Activated naive CD4-positive, alpha-beta T cell (primary cell): Measurements from ENCODE around the gene BLOC1S3.

Source experiments
- DNase-seq, 4 experiments: peaks; one replicate each; lab custom pipeline; 2025; lab: John Stamatoyannopoulos, UW

The BLOC1S3 gene, protein sequence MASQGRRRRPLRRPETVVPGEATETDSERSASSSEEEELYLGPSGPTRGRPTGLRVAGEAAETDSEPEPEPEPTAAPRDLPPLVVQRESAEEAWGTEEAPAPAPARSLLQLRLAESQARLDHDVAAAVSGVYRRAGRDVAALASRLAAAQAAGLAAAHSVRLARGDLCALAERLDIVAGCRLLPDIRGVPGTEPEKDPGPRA

DNA sequence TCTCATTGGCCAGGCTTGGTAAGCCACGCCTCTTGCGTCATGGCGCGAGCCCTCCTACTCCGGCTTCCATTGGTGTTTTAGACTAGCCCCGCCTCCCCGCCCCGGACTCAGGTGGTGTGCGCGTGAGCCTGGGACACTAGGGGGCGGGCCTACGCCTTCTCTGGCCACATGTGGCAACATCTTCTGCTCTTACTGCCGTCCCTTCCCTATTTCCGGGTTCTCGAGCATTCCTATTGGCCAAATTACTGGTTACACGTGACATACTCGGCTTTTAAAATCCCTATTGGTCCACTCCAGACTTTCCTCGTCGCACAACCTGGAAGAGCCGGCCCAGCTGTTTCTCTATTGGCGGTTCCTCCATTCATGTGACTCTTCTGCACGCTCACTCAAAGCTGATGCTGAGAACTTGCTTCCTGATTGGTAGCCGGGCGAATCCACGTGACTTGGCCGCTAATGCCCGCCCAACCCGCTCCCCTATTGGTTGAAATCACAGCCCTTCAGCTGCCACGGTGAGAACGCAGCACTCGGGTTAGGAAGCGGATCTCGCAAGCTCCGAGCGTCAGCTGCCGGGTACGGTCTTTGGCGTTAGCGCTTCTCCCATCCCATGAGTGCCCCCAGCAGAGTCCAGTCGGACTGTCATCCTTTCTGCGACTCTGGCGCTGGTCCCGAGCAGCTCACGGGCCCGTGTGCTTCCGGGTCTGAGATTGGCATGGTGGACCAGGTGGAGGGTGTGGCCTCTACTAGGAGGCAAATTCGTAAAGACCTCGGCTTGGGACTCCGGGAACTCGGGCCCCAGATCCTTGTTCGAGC is at the start of gene BLOC1S3:
BLOC1S3 (plus strand) TSS at position 523 of the 810 bp plus-strand sequence. CDS start 513 bp downstream, outside the sequence.
- DNase-seq, result peak; percentile 96 to 99 (median 97)

DNA sequence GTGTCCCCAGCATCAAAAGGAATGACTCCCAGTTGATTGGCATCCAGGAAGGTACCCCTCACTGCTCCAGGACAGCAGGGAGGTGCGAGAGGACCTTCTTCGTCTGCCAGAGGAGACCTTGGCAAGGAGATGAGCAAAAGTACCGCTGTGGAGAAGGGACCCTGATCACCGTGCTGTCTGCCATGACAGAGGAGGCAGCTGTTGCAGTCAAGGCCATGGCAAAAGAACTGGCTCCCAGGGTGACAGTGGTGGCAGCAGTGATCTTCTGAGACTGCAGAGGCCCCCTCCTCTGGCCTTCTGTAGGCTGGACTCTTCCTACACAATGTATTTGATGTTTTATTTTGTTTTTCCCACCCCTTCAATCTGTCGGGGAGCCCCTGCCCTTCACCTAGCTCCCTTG is 49.8 kb upstream of the BLOC1S3 start:
- no peak for DNase-seq

DNA sequence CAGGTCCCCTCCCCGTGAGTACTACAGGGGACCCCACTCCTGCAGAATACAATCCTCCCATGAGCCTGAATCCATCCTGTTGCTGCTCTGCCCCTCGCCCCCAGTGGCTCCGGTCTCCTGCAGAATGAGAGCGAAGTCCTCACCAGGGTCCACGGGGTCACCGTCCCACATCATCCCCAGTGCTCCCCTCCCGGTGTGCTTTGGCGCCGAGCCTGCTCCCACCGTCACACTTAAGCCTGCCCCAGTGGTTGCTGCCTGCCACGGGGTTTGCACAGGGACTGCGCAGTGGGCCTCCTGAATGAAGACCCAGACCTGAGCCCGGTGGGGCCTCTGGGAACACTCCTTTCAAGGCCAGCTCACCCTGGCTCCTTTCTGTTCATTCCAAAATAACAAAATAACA is 48.3 kb upstream of the BLOC1S3 start:
- no peak for DNase-seq

DNA sequence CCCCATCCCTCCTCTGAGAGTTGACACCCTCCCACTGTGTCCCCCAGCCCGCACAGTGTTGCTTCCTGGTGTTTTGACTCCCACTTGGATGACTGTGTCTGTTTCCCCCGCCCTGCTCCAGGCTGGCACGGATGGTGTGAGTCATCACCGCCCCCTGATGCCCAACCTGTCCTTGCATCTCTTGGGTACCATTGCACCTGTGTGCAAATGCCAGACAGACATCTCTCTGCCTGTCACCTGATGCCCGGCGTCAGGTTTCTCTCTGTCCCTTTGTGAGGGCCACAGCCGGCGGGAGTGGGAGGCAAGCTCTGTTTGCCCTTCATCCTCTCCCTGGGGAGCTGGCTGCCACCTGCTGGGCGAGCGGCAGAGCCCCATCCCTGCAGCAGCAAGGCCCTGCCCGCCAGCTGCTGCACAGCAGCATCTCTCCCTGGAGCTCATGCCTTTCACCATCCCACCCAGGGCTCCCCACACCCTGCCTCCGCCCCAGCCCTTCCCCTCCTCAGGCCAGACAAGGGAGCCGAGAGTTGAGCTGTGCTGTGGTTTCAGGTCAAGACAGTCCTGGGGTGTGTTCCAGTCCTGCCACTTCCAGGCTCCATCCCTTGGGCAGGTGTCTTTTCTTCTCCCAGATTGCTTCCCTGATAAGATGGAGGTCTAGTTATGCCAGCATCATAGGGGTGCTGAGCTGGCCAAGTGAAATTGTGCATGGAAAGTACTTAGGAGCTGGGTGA is 47.5 kb upstream of the BLOC1S3 start:
- no peak for DNase-seq

DNA sequence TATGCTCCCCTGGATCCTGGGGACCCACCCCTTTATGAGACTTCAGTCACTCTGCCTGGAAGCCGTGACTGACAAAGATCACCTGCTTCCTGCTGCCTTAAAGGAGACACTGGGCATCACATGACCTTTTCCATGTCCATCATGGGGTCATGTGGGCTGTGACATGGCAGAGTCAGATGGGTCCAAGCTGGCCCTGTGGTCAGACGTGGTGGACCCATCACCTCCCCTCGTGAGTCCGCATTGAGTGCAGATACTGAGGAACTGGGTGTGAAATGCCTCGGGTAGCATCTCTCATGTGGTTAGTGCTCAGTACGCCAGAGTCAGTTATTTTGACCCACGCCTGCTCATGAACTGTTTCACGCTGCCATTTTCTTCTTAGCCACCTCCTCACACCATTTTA is 44.9 kb upstream of the BLOC1S3 start:
- DNase-seq, result no peak

DNA sequence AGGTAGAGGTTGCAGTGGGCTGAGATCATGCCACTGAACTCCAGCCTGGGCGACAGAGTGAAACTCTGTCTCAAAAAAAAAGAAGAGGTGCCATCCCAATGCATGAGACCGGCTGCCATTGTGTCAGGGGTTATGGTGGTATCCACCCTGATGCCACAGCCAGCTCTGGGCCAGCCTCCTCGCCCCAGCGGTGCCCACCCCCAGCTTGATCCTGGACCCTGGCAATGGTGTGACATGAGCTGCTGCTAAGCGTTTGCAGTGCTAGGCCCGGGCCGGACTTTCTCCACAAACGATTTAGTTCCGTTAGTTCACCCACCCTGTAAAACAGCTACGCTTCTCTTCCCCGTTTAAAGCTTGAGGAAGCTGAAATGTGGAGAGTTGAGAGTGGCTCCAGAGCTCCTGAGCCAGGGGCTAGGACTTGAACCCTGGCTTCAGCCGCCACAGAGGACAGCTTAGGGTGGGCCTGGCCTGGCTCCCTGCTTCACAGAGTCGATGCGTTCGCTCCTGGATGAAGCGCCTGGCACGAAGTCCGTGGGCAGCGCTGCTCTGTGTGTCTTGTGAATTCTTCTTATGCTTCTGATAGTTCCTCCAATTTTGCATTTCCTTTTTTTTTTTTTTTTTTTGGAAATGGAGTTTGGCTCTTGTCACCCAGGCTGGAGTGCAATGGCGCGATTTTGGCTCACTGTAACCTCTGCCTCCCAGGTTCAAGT is 43.3 kb upstream of the BLOC1S3 start:
- DNase-seq, result no peak

DNA sequence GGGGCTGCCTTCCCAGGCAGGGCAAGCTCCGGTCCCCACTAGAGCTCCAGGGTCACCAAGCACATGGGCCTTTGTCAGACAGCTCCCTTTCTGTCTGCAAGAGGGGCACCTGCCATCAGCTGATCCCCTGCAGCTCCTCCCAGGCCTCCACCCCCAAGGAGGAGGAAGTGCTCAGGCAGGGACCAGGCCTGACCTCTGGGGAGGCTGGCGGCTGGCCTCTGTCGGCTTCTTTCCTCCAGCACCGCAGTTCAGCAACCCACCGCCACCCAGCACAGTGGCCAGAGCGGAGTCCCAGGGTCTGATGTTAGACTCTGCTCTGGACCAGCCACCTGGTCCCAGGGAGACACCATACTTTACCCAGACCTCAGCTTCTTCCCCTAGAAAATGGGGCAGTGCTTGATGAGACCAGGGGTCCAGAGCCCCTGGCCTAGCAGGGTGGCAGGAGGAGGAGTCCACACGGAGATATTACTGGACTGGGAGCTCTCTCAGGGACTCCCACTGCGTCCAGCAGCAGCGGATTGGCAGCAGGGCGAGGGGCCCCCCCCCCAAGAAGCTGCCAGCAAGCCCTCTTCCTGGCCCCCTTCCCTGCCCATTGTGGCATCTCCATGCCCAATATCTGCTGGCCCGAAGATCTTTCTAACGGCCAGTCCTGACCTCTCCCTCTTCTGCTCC is 41.9 kb upstream of the BLOC1S3 start:
- DNase-seq, result no peak

DNA sequence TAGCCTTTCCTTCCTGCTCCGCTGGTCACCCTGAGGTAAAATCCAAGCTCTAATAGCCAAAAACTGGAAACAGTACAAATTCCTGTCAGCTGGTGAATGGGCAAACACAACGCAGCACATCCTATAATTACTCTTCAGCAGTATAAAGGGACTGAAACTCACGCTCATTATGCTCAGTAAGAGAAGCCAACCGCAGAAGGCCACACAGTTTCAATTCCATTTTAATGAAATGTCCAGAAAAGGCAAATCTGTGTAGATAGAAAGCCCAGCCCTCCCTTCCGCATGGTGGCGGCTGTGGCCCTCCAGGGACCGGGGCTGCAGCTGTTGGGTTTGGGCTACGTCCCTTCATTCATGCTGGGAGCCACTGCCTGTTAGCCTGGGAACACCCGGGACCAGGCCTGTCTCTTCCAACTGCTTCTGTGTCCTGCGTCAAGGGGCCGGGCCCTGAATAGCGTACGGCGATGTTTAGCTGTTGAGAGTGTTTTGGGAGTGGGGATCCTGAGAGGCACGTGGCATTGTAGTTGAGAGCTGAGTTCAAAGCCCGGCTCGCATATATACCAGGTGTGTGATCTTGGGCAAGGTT is 41.3 kb upstream of the BLOC1S3 start:
- DNase-seq, result no peak

DNA sequence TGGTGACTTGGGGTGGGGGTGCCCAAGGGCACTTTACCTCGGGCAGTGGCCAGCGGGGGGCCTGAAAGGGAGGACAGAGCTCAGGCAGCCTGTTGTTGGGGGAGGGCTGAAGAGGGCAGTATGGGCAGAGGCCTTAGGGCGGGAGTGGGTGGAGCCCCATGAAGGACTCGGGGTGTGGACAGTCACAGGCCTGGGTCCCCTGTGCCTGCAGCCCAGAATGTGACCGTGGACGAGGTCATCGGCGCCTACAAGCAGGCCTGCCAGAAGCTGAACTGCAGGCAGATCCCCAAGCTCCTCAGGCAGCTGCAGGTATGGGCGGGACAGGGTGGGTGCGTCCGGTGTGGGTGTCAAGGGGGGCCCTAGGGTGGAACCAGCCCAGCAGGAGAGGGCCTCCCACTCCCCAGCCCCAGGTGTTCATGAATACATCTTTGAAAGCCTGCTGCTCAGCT is 40.3 kb upstream of the BLOC1S3 start:
- DNase-seq, result no peak

DNA sequence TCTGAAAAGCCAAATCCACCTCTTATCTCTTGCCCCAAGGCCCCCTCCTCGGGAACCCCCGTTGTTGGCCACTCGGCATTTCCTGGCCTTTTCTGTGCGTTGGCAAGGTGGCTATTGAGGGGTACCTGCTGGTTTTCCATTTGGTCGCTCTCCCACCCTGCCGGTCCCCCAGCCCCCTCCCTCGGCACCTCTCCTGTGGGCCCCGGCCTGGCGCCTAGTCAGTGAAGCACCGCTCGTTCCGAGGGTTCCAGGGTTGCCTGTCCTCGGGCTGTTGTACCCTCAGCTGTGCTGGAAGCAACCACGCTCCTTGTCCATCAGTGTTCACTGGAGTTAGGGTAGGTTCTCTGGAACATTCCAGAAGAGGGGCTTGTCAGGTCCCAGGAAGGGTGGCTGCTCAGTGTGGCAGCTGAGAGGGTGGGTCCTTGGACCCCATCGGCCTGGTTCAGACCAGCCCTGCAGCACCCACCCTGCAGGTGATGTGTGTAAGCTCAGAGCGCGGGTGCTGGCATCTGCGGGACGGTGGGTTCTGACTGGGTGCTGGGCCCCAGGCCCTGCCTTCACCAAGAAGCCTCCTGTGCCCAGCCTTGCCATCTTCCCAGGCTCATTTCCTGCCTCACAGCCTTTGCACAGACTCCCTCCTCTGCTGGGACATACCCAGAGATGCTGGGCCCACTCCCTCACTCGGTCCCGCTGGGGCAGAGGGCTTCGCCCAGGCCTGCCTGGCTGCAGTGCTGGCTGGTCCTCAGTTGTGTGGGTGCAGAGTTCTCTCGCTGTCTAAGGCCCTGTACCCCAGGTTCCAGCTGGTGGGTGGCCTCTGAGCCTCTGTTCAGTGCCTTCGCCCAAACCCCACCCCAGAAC is 39.1 kb upstream of the BLOC1S3 start:
- no peak for DNase-seq

DNA sequence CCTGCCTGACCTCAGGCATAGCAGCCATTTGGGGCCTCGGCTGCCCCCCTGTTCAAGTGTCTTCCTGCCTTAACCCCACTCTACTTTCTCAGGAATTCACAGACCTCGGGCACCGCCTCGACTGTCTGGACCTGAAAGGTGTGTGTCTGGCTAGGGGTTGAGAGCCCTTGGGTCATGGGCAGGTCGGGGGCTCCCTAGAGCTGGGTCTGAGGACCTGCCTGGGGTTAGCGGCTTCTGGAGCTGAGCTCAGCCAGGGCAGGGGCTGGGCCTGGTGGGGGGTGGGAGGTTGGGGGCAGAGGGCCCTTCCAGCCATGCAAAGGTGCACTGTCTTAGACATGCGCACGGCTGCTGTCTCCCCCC is 38.5 kb upstream of the BLOC1S3 start:
- DNase-seq, result no peak

DNA sequence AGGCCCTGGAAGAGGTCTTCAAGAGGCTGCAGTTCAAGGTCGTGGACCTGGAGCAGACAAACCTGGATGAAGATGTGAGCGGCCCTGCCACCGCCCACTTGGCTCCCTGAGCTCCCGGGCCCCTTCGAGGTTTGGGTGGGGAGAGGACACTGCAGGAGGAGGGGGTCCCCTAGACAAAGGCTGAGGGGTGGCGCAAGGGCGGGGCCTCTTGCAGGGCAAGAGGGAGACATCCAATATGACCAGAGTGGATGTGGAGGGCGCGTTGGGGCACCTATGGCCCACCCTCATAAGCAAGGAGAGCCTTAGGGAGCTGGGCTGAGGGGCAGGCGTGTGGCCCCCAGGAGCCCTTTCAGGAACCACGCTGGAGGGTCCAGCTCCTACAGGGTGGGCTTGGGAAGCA is 38.1 kb upstream of the BLOC1S3 start:
- no peak for DNase-seq

DNA sequence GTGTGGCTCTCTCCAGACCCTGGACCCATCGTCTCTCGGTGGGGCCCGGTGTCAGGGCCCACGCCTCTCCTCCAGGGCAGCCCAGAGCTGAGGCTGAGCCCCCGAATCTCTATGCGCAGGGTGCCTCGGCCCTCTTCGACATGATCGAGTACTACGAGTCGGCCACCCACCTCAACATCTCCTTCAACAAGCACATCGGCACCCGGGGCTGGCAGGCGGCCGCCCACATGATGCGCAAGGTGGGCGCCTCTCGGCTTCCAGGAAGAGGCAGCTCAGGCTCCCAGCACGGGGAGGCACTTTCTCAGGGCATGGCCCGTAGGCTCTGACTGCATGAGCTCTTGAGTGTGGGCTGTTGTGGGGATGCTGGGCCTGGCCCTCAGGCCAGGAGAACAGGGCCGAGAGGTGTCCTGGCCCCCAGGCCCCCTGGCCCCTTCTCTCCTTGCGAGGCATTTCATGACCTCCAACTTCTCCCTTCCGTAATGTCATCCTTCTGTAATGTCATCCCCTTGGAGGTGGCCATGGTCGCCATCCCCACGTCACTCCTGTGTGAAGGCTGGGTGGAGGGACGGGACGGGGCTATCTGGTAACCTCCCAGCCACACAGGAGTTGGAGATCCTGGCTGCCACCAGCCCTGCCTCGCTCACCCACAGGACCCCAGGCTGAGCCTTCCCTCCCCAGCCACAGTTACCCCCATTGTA is 37.2 kb upstream of the BLOC1S3 start:
- DNase-seq, result no peak

DNA sequence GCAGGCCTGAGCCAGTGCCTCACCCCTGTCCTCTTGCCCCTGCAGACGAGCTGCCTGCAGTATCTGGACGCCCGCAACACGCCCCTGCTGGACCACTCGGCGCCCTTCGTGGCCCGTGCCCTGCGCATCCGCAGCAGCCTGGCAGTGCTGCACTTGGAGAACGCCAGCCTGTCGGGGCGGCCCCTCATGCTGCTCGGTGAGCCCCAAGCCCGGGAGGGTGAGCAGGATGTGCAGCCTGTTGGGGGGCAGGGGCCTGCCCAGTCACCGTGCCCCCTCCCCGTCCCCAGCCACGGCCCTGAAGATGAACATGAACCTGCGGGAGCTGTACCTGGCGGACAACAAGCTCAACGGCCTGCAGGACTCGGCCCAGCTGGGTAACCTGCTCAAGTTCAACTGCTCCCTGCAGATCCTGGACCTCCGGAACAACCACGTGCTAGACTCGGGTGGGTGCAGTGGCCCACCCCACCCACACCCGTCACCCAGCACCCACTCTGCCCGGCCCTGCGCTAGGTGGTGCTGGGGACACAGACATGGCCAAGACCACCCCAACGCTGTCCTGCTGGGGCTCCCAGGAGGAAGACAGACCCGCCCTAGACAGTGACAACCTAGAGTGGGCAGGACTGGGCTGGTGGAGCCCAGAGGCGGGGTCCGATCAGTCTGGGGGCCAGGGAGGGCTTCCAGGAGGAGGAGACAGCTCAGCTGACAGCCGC is 36.4 kb upstream of the BLOC1S3 start:
- DNase-seq, result no peak

DNA sequence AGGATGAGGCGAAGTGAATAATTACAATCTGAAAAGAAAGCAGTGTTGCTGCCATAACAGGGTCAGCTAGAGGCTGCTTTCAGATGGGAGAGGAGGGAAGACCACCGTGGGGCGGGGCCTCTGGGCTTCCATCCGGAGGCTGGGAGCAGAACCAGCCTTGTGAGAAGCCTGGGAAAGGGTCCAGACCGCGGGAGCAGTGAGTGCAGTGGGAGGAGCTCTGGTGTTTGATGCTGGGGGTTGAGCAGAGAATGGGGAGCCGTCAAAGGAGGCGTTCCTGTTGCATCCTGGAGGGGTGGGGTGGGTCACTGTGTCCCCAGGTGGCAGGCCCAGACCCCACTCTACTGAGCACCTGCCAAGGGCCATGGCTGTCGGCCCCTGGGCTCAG is 35.9 kb upstream of the BLOC1S3 start:
- DNase-seq, result no peak

DNA sequence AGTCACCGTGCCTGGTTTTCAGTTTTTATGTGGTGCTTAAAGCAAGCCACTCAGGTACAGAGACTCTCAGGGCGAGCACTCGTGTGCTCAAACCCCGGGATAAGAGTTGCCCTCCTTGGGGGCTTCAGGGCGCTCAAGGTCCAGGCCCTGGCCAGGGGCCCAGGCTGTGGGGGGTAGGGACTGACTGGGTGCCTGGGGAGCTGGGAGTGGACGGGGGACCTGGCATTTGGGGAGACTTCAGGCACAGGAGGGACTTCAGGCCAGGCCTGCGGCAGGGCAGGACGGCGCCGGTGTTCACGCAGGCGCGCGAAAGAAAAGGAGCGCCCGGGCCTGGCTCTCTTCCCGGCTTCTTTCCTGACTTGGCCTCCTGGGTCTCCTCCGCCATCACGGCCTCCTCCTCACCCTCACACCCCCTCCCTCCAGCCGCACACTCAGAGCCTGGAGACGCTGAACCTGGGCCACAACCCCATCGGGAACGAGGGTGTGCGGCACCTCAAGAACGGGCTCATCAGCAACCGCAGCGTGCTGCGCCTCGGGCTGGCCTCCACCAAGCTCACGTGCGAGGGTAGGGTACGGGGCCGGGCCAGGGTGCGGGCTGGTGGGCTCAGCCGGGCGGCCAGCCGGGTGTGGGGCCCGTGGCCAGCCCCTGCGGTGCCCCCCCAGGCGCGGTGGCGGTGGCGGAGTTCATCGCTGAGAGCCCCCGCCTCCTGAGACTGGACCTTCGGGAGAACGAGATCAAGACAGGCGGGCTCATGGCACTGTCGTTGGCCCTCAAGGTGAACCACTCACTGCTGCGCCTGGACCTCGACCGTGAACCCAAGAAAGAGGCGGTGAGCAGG is 33.9 kb upstream of the BLOC1S3 start:
- no peak for DNase-seq

DNA sequence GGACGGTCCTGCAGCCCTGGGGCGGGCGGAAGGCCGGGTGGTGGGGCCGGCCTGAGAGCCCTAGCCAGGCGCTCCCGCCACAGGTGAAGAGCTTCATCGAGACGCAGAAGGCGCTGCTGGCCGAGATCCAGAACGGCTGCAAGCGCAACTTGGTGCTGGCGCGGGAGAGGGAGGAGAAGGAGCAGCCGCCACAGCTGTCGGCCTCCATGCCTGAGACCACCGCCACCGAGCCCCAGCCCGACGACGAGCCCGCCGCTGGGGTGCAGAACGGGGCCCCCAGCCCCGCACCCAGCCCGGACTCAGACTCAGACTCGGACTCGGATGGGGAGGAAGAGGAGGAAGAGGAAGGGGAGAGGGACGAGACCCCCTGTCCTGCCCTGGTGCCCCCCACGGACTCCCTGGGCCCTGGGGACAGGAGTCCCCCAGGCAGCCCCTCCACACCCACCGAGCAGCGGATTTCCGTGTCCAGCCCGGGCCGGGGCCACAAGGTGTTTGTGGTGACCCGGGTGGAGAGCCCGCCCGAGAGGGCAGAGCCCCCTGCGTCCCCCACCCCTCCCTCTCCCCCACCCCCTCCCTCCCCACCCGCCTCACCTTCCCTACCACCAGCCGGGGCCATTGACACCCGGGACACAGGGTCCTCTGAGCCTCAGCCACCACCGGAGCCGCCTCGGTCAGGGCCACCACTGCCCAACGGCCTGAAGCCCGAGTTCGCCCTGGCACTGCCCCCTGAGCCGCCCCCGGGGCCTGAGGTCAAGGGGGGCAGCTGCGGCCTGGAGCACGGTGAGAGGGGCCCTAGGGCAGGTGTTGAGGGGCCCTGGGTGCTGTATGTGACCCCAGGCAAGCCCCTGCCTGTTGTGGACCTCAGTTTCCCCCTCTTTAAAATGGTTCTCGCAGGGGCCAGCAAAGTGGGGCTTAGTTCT is 33.1 kb upstream of the BLOC1S3 start:
- no peak for DNase-seq
